Right lobe of liver (tissue), 6 donors: ENCODE measurements around the gene INPP5D. TPM values are rescaled to one million over a fixed set of nuclear protein-coding genes. Genes with fewer than 3 reads are reported as not detected.

ENCODE experiments used
- ATAC-seq, 4 donors: fragments of 200-7000 bp; cut with Tn5 transposase; one replicate each; pipeline ENCODE4 v1.9.1; 2020; ENCODE audit warnings: mild to moderate bottlenecking in 4 of 4, moderate library complexity in 4 of 4
- DNase-seq, 3 donors: peaks; one replicate each; pipeline ENCODE4 v3.0.0-alpha.2; 2020
- H3K27ac ChIP-seq, 3 donors: fragments of 200-600 bp; one replicate each; pipeline ENCODE4 v1.8.0; 2022
- H3K27me3 ChIP-seq, 2 donors: fragments of 200-600 bp; one replicate each; pipeline ENCODE4 v1.8.0; 2022
- H3K36me3 ChIP-seq, 4 donors: fragments of 200-600 bp; sonication (generic) in 1 of 4; one replicate each; pipeline versions ENCODE4 v1.5.1 to v1.8.0; 2017 to 2022; ENCODE audit warnings: control low read depth in 1 of 4
- H3K4me1 ChIP-seq, 4 donors: fragments of 200-600 bp; sonication (generic) in 1 of 4; one replicate each; pipeline versions ENCODE4 v1.5.1 to v1.8.0; 2017 to 2022; ENCODE audit warnings: control low read depth in 1 of 4
- H3K4me3 ChIP-seq, 3 donors: fragments of 200-600 bp; one replicate each; pipeline ENCODE4 v1.8.0; 2022
- H3K9me3 ChIP-seq, 4 donors: fragments of 200-600 bp; sonication (generic) in 1 of 4; one replicate each; pipeline versions ENCODE4 v1.5.1 to v1.8.0; 2017 to 2022; ENCODE audit warnings: control low read depth in 1 of 4
- POLR2A ChIP-seq: fragments of 450-650 bp; IDR thresholded peaks from one replicate; pipeline ENCODE4 v1.6.1; 2017; ENCODE audit warnings: antibody characterized with exemption, mild to moderate bottlenecking
- WGBS: methylation state at CpG from one replicate; pipeline ENCODE4 v1.1.6; 2018; ENCODE audit warnings: low coverage, low lambda C conversion rate; ENCODE audit not compliant: insufficient coverage; ENCODE audit errors: missing lambda C conversion rate; 5-methylcytosine and 5-hydroxymethylcytosine counted together
- intact Hi-C, 2 donors: fragments of 100-400 bp; cut with DNase I; formaldehyde crosslinking; loops; one replicate each; pipeline versions ENCODE4 v1.11.2 to v1.14.1; 2022
- total RNA-seq, 6 experiments: library from RNA; depleted of rRNA in 2 of 6; stranded (reverse); fragments of >200 nt in 2 of 6; fragmentation: NEBNext Ultra II Directional in 3 of 6; extraction: Animal tissue kit (Norgen Biotek cat#: 25700) in 3 of 6; gene quantifications; one replicate each; pipeline versions ENCODE4 v1.1.0 to v1.2.4, GENCODE V29; 2016 to 2023
- TF ChIP-seq, protein P1 (sequence below), 4 donors: fragments of 200-600 bp in 3 of 4; fragments of 450-650 bp in 1 of 4; IDR thresholded peaks; one replicate each; pipeline versions ENCODE4 v1.5.1 to v1.8.0; 2016 to 2022; ENCODE audit warnings: antibody characterized with exemption in 4 of 4, mild to moderate bottlenecking in 2 of 4
- donor health status: DM: no; HTN: yes; CAD: no.
- donor health status: DM: no; HTN: no; CAD: no.
- donor health status: DM: no; HTN: no; CAD: no.
- donor health status: DM: no; HTN: yes; CAD: no.
- donor health status: DM: no; HTN: yes; CAD: no.

Gene INPP5D
- total RNA-seq, 6 experiments from 2014 or later, result 3.5 to 8.1 (median 5.5) TPM

- intact Hi-C loops, result no loop called here
- Histone ChIP-seq H3K9me3 (no peaks in the 10 kb centered on the region), H3K4me3 (no peak overlapping the region), H3K27me3 (no peaks in the 10 kb centered on the region), H3K27ac (no peak overlapping the region), H3K4me1 (no peaks in the 10 kb centered on the region), H3K36me3 (no peaks in the 10 kb centered on the region)
- 50% methylated on average over 2 of the region's 2 CpGs for WGBS
- TF ChIP-seq, protein P1, sequence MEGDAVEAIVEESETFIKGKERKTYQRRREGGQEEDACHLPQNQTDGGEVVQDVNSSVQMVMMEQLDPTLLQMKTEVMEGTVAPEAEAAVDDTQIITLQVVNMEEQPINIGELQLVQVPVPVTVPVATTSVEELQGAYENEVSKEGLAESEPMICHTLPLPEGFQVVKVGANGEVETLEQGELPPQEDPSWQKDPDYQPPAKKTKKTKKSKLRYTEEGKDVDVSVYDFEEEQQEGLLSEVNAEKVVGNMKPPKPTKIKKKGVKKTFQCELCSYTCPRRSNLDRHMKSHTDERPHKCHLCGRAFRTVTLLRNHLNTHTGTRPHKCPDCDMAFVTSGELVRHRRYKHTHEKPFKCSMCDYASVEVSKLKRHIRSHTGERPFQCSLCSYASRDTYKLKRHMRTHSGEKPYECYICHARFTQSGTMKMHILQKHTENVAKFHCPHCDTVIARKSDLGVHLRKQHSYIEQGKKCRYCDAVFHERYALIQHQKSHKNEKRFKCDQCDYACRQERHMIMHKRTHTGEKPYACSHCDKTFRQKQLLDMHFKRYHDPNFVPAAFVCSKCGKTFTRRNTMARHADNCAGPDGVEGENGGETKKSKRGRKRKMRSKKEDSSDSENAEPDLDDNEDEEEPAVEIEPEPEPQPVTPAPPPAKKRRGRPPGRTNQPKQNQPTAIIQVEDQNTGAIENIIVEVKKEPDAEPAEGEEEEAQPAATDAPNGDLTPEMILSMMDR (IDR thresholded peaks at IDR 0.05), result no peak
- TF ChIP-seq POLR2A, result no peak
- no peak for DNase-seq
- ATAC-seq, result no peak
Measured at GRCh38 chr2:233234264-233234663, 174.1 kb downstream of the INPP5D start.

- WGBS, result 80% methylated on average over 1 of the region's 3 CpGs
- no peak overlapping the region for H3K4me3 ChIP-seq
- intact Hi-C loops, result no loop called here
- TF ChIP-seq POLR2A, result no peak
- TF ChIP-seq, protein P1 (IDR thresholded peaks at IDR 0.05), result no peak
- ATAC-seq (no peak), DNase-seq (no peak)
- no peaks in the 10 kb centered on the region for H3K27me3 ChIP-seq
- no peaks in the 10 kb centered on the region for H3K36me3 ChIP-seq
- no peaks in the 10 kb centered on the region for H3K9me3 ChIP-seq
- H3K4me1 ChIP-seq, result no peaks in the 10 kb centered on the region
- H3K27ac ChIP-seq, result no peak overlapping the region
Measured at GRCh38 chr2:233234996-233235395, 174.9 kb downstream of the INPP5D start.

GRCh38 chr2:233235977-233236376 lies 175.8 kb downstream of the INPP5D start:
- intact Hi-C loops, result no loop called here
- ATAC-seq (peak in 1 of 4 donors; percentile 24), DNase-seq (no peak)
- no peak overlapping the region for H3K27ac ChIP-seq
- H3K4me1 ChIP-seq, result no peaks in the 10 kb centered on the region
- H3K27me3 ChIP-seq, result no peaks in the 10 kb centered on the region
- no peak for TF ChIP-seq POLR2A
- TF ChIP-seq, protein P1 (IDR thresholded peaks at IDR 0.05), result no peak
- no peaks in the 10 kb centered on the region for H3K36me3 ChIP-seq
- H3K4me3 ChIP-seq, result no peak overlapping the region
- WGBS, result 46% methylated on average over 2 of the region's 9 CpGs
- H3K9me3 ChIP-seq, result no peaks in the 10 kb centered on the region

GRCh38 chr2:233236820-233237589 lies 176.9 kb downstream of the INPP5D start:
- intact Hi-C loops, result no loop called here
- no peaks in the 10 kb centered on the region for H3K36me3 ChIP-seq
- 91% methylated on average over 6 of the region's 7 CpGs for whole genome bisulfite sequencing

More at GRCh38 chr2:233236820-233237589, 176.9 kb downstream of the INPP5D start:
- no peak for DNase-seq
- H3K9me3 ChIP-seq, result no peaks in the 10 kb centered on the region
- H3K4me1 ChIP-seq, result no peaks in the 10 kb centered on the region
- no peaks in the 10 kb centered on the region for H3K27me3 ChIP-seq
- H3K4me3 ChIP-seq, result no peak overlapping the region
- TF ChIP-seq, protein P1 (IDR thresholded peaks at IDR 0.05), result no peak
- H3K27ac ChIP-seq, result no peak overlapping the region
- ATAC-seq, result no peak
